Suprapubic skin (tissue), 4 donors: Measurements from ENCODE around the gene SCFD1.

Source experiments
- POLR2A ChIP-seq, 2 donors: fragments of 450-650 bp; IDR thresholded peaks; one replicate each; pipeline ENCODE4 v1.6.1; 2017; ENCODE audit warnings: antibody characterized with exemption in 2 of 2, mild to moderate bottlenecking in 2 of 2, moderate library complexity in 2 of 2
- POLR2AphosphoS5 ChIP-seq, 3 donors: sonication (generic); formaldehyde crosslinking; IDR thresholded peaks; one replicate each; pipeline ENCODE4 v1.6.1; 2017; ENCODE audit warnings: antibody characterized with exemption in 3 of 3
- TF ChIP-seq, protein P1 (sequence below), 2 donors: fragments of 200-600 bp in 1 of 2; fragments of 450-650 bp in 1 of 2; sonication (generic) in 1 of 2; IDR thresholded peaks; one replicate each; pipeline ENCODE4 v1.5.1; 2016 to 2019; ENCODE audit warnings: antibody characterized with exemption in 2 of 2, mild to moderate bottlenecking in 1 of 2, moderate library complexity in 1 of 2

DNA sequence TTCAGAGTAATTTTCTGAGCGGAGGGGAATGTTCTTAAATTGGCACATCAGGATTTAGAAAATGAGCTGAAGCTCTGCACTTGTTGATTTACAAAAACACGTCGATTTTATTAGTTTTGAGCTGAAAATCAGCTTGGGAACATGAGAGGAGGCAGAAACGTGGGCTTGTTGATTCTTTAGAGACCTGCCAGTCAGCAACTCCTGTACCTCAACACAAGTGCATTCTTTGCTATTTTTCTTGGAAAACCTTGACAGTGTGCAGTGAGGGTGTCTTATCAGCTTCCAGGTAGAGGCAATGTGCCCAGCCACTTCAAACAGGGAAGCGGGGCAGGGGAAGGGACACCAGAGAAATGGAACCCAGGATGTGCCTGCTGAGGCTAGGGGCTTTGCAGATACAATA is 149.5 kb downstream of the SCFD1 start:
- TF ChIP-seq, protein P1, sequence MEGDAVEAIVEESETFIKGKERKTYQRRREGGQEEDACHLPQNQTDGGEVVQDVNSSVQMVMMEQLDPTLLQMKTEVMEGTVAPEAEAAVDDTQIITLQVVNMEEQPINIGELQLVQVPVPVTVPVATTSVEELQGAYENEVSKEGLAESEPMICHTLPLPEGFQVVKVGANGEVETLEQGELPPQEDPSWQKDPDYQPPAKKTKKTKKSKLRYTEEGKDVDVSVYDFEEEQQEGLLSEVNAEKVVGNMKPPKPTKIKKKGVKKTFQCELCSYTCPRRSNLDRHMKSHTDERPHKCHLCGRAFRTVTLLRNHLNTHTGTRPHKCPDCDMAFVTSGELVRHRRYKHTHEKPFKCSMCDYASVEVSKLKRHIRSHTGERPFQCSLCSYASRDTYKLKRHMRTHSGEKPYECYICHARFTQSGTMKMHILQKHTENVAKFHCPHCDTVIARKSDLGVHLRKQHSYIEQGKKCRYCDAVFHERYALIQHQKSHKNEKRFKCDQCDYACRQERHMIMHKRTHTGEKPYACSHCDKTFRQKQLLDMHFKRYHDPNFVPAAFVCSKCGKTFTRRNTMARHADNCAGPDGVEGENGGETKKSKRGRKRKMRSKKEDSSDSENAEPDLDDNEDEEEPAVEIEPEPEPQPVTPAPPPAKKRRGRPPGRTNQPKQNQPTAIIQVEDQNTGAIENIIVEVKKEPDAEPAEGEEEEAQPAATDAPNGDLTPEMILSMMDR (IDR thresholded peaks at IDR 0.05), result no peak
- TF ChIP-seq POLR2AphosphoS5 (IDR thresholded peaks at IDR 0.05) (no peak), POLR2A (IDR thresholded peaks at IDR 0.05) (no peak)
